Hepatocyte (in vitro differentiated cells): ENCODE results near the gene CBL.

Source experiments
- CTCF ChIP-seq: fragments of 200-600 bp; sonication (generic); IDR thresholded peaks from 2 replicates; pipeline ENCODE4 v1.5.1; 2016; ENCODE audit warnings: antibody characterized with exemption, mild to moderate bottlenecking; ENCODE audit not compliant: poor library complexity
- EZH2 ChIP-seq: fragments of 200-600 bp; sonication (generic); IDR thresholded peaks from 2 replicates; pipeline ENCODE4 v1.6.1; 2016; ENCODE audit warnings: antibody characterized with exemption, mild to moderate bottlenecking, borderline replicate concordance
- EZH2phosphoT487 ChIP-seq: fragments of 200-600 bp; sonication (generic); IDR thresholded peaks from one replicate; pipeline ENCODE4 v1.6.1; 2018; ENCODE audit warnings: antibody characterized with exemption, mild to moderate bottlenecking, low read depth, moderate library complexity; ENCODE audit not compliant: unreplicated experiment, severe bottlenecking

GRCh38 chr11:119350302-119350701 is 144.2 kb downstream of the CBL start:
- TF ChIP-seq CTCF, result no peak
- no peak for TF ChIP-seq EZH2phosphoT487
- no peak for TF ChIP-seq EZH2
